ENCODE results near the gene PTRH1.

Gene PTRH1

DNA sequence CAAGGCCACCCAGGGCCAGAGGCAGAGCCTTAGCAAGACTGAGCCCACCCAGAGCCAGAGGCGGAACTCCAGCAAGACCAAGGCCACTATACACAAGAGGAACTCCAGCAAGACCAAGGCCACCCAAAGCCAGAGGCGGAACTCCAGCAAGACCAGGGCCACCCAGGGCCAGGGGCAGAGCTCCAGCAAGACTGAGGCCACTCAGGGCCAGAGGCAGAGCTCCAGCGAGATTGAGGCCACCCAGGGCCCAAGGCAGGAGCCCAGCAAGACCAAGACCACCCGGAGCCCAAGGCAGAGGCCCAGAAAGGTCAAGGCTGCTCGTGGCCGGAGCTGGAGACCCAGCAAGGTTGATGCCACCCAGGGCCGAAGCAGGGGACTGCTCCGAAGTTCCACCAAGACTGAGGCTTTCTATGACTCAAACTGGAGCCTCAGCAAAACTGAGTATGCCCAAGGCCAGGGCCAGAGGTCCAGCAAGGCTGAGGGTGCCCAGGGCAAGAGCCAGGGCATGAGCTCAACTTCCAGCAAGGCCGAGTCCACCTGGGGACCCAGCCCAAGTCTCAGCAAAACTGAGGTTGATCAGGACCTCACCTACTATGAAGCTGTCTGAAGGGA, 15.4 kb upstream of the PTRH1 start:
- ChIA-PET CTCF (interaction anchor here (0.7 to 2.9 kb wide), 7 partner anchors 9 to 189 kb away, joined by 3 to 24 read pairs (median 4); no protein-coding TSS in a partner anchor), POLR2A (interaction anchor here (0.6 kb wide), 1 partner anchor 20 kb away, joined by 3 read pairs; no protein-coding TSS in a partner anchor)
- no peak for DNase-seq (ENCODE audit: low read depth, low spot score)
- TF ChIP-seq, protein P1, sequence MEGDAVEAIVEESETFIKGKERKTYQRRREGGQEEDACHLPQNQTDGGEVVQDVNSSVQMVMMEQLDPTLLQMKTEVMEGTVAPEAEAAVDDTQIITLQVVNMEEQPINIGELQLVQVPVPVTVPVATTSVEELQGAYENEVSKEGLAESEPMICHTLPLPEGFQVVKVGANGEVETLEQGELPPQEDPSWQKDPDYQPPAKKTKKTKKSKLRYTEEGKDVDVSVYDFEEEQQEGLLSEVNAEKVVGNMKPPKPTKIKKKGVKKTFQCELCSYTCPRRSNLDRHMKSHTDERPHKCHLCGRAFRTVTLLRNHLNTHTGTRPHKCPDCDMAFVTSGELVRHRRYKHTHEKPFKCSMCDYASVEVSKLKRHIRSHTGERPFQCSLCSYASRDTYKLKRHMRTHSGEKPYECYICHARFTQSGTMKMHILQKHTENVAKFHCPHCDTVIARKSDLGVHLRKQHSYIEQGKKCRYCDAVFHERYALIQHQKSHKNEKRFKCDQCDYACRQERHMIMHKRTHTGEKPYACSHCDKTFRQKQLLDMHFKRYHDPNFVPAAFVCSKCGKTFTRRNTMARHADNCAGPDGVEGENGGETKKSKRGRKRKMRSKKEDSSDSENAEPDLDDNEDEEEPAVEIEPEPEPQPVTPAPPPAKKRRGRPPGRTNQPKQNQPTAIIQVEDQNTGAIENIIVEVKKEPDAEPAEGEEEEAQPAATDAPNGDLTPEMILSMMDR (IDR thresholded peaks at IDR 0.05; ENCODE audit: insufficient read depth, low read length, missing control alignments) = no peak
- no peak overlapping the region for H3K4me3 ChIP-seq (ENCODE audit: low read depth, low read length)

DNA sequence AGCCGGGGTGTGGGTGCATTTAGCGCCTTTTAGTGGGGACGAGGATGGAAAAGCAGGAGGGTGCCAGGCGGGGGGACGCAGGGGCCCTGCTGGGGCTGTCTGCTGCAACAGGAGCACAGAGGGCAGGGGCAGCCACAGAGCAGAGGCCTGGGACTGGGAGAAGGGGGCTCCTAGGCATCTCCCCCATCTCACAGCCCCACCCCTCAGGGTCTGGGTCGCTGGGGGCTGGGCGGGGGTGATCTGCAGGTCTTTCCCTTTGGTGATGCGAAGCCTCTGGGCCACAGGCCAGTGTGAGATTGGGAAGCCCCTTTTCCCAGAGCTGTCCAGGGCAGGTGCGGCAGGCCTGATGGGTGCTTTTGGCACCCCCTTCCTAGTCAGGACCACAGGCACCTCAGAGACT, 14.8 kb upstream of the PTRH1 start:
- no peak for DNase-seq (ENCODE audit: low read depth, low spot score)
- TF ChIP-seq, protein P1 (IDR thresholded peaks at IDR 0.05; ENCODE audit: insufficient read depth, low read length, missing control alignments) = no peak
- POLR2A ChIA-PET = interaction anchor here (0.6 kb wide), 1 partner anchor 19 kb away, joined by 3 read pairs; no protein-coding TSS in a partner anchor
- CTCF ChIA-PET = interaction anchor here (1.5 to 2.8 kb wide), 3 partner anchors 10 to 140 kb away, joined by 3 to 9 read pairs (median 7); no protein-coding TSS in a partner anchor
- no peak overlapping the region for H3K4me3 ChIP-seq (ENCODE audit: low read depth, low read length)

DNA sequence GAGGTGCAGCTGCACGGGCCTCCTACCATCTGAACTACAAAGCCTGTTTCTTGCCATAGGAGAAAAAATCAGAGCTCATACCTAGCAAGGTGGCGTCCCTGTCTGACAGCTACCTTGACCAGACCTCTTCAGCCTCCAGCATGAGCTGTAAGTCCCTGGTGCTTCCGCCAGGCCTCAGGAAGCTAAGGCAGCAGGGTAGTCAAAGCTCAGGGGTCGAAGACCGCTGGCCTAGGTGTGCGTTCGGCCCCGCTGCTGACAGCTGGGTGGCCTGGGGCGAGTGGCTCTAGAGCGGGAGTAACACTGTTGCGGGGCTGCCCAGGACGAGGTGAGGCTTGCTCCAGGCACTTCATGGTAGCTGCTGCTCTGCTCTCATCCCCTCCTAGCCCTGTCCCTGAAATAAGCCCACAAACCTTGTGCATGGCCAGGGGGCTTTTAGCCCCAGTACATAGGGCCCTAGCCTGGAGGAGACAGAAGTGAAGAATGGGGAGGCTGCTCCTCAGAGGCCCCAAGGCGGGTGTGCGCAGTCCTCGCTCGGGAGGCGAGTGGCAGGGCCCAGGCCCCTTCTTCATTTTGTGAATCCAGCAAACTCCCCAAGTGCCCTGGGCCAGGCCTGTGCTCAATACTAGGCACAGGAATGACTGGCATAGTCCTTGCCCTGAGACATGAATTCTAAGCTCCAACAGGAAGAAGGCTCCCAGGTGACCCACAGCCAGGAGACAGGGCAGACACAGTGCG, 14.2 kb upstream of the PTRH1 start:
- CTCF ChIA-PET = interaction anchor here (0.7 to 2.8 kb wide), 5 partner anchors 10 to 144 kb away, joined by 3 to 9 read pairs (median 3); no protein-coding TSS in a partner anchor
- TF ChIP-seq, protein P1 (IDR thresholded peaks at IDR 0.05; ENCODE audit: insufficient read depth, low read length, missing control alignments) = no peak
- POLR2A ChIA-PET = no interaction called here
- DNase-seq (ENCODE audit: low read depth, low spot score) = no peak
- no peak overlapping the region for H3K4me3 ChIP-seq (ENCODE audit: low read depth, low read length)

DNA sequence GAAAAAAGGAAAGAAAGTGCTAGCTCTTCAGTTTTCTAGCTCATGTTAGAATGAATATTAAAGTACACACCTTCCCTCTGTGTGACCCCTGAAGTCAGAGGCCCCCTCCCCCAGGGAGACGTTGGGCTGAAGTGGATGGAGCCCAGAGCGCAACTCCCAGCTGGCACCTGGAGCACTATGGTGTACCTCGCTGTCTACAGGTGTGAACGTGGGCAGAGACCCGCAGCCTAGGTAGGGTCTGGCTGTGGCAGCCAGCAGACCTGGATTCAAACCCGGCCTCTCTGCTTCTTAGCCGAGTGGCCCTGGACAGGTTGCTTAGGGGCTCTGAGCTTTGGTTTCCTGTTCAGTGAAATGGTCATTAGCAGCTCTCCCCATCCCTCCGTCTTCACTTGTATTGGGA, 13.3 kb upstream of the PTRH1 start:
- POLR2A ChIA-PET = no interaction called here

DNA sequence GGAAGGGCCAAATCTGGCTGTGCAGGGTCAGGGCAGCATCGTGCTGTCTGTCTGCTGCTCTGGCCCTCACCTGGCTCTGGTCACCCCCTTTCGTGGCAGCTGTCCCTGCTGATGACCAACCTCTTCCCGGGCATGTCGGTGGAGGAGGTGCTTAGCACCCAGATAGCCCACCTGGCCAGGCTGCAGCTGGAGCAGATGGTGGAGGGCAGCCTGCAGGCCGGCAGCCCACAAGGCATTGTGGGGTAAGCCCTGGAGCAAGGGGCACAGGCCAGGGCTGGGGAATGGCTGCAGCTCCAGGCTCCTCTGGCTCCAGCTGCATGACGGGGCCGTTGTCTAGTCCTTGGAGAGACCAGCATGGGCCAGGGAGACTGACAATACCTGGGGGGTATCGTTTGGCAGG, 11.4 kb upstream of the PTRH1 start:
- no peak overlapping the region for H3K4me3 ChIP-seq (ENCODE audit: low read depth, low read length)
- TF ChIP-seq, protein P1 (IDR thresholded peaks at IDR 0.05; ENCODE audit: insufficient read depth, low read length, missing control alignments) = no peak
- ChIA-PET CTCF (interaction anchor here (1.2 to 7.8 kb wide), 2 partner anchors 8 to 58 kb away, joined by 4 to 48 read pairs; partner anchors contain the start of genes CDK9 and TOR2A), POLR2A (no interaction called here)
- no peak for DNase-seq (ENCODE audit: low read depth, low spot score)

More for the DNA sequence above, 13.3 kb upstream of the PTRH1 start:
- no peak for DNase-seq (ENCODE audit: low read depth, low spot score)
- CTCF ChIA-PET = interaction anchor here (1.1 to 2.1 kb wide), 3 partner anchors 139 to 192 kb away, joined by 3 to 7 read pairs (median 5); no protein-coding TSS in a partner anchor
- TF ChIP-seq, protein P1 (IDR thresholded peaks at IDR 0.05; ENCODE audit: insufficient read depth, low read length, missing control alignments) = no peak
- H3K4me3 ChIP-seq (ENCODE audit: low read depth, low read length) = no peak overlapping the region

DNA sequence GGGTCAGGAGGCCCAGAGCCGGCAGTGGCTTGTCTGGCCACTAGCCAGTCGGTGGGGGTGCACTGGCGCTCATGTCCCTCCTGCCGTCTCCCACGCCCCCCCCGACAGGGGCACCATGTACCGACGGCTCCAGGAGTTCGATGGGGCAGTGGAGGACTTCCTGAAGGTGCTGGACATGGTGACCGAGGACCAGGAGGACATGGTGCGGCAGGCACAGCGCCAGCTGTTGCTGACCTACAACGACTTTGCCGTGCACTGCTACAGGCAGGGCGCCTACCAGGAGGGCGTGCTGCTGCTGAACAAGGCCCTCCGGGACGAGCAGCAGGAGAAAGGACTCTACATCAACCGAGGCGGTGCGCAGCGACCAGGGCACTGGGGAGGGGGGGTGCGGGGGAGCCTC, 8.5 kb upstream of the PTRH1 start:
- DNase-seq (ENCODE audit: low read depth, low spot score) = no peak
- ChIA-PET CTCF (interaction anchor here (1.0 to 7.8 kb wide), 5 partner anchors 11 to 394 kb away, joined by 3 to 48 read pairs (median 4); partner anchors contain the start of genes STXBP1 and TOR2A), POLR2A (interaction anchor here (1.0 kb wide), 1 partner anchor 21 kb away, joined by 3 read pairs; no protein-coding TSS in a partner anchor)
- no peak overlapping the region for H3K4me3 ChIP-seq (ENCODE audit: low read depth, low read length)
- TF ChIP-seq, protein P1 (IDR thresholded peaks at IDR 0.05; ENCODE audit: insufficient read depth, low read length, missing control alignments) = no peak
